GM12891 (cell line): Measurements from ENCODE around the gene TSPYL2.

Experiments
- POLR2A ChIP-seq: IDR thresholded peaks from 2 replicates; pipeline ENCODE4 v1.6.1; 2011; ENCODE audit warnings: low read depth, low read length, control low read depth
- POLR2AphosphoS5 ChIP-seq: IDR thresholded peaks from 2 replicates; pipeline ENCODE4 v1.6.1; 2011; ENCODE audit warnings: low read depth, low read length, control low read depth

- no peak for TF ChIP-seq POLR2A
- TF ChIP-seq POLR2AphosphoS5: no peak
These were observed 7.2 kb upstream of the TSPYL2 start for GRCh38 chrX:53075011-53075410.
